GM04504 (cell line): ENCODE measurements around the gene SLC12A7.
A peak's percentile ranks its signal among the peaks of the same experiment; 100 is the strongest.
"Not testable (repeated sequence)": the region's sequence is repeated elsewhere in the genome, so short reads cannot be mapped to it uniquely, and the experiment has no call there.

Experiments
- DNase-seq: peaks from one replicate; pipeline ENCODE4 v3.0.0-alpha.2; 2012; ENCODE audit warnings: low read depth

The SLC12A7 gene

GRCh38 chr5:1034986-1035385 is 76.9 kb downstream of the SLC12A7 start:
- DNase-seq: no peak

- DNase-seq: no peak
These were observed 77.4 kb downstream of the SLC12A7 start for GRCh38 chr5:1034421-1034905.

GRCh38 chr5:1033606-1034420 is 78.0 kb downstream of the SLC12A7 start:
- no peak for DNase-seq

GRCh38 chr5:1033178-1033577 is 78.7 kb downstream of the SLC12A7 start:
- DNase-seq: no peak

GRCh38 chr5:1032551-1033027 is 79.3 kb downstream of the SLC12A7 start:
- no peak for DNase-seq

GRCh38 chr5:1032011-1032410 is 79.9 kb downstream of the SLC12A7 start:
- DNase-seq: no peak

GRCh38 chr5:1031306-1031959 is 80.4 kb downstream of the SLC12A7 start:
- no peak for DNase-seq

GRCh38 chr5:1030801-1031271 is 81.0 kb downstream of the SLC12A7 start:
- no peak for DNase-seq

- no peak for DNase-seq
These were observed 81.8 kb downstream of the SLC12A7 start for GRCh38 chr5:1029945-1030625.

GRCh38 chr5:1029282-1029944 is 82.5 kb downstream of the SLC12A7 start:
- no peak for DNase-seq

- DNase-seq: no peak
These were observed 83.2 kb downstream of the SLC12A7 start for GRCh38 chr5:1028481-1029281.

GRCh38 chr5:1027631-1028441 is 84.0 kb downstream of the SLC12A7 start:
- DNase-seq: no peak

GRCh38 chr5:1026700-1027621 is 84.9 kb downstream of the SLC12A7 start:
- no peak for DNase-seq

- DNase-seq: not testable (repeated sequence)
These were observed 89.9 kb downstream of the SLC12A7 start for GRCh38 chr5:1021969-1022336.

GRCh38 chr5:1021136-1021968 is 90.5 kb downstream of the SLC12A7 start:
- peak; percentile 14 for DNase-seq

- no peak for DNase-seq
These were observed 91.4 kb downstream of the SLC12A7 start for GRCh38 chr5:1020452-1020961.

GRCh38 chr5:1019001-1019905 is 92.6 kb downstream of the SLC12A7 start:
- no peak for DNase-seq
